GM21515 (cell line): ENCODE results near the gene MRGPRX2.

Experiments used
- ATAC-seq: cut with Tn5 transposase; IDR thresholded peaks from one replicate; pipeline ENCODE4 v1.9.1; 2021; ENCODE audit not compliant: unreplicated experiment

MRGPRX2 gene

DNA sequence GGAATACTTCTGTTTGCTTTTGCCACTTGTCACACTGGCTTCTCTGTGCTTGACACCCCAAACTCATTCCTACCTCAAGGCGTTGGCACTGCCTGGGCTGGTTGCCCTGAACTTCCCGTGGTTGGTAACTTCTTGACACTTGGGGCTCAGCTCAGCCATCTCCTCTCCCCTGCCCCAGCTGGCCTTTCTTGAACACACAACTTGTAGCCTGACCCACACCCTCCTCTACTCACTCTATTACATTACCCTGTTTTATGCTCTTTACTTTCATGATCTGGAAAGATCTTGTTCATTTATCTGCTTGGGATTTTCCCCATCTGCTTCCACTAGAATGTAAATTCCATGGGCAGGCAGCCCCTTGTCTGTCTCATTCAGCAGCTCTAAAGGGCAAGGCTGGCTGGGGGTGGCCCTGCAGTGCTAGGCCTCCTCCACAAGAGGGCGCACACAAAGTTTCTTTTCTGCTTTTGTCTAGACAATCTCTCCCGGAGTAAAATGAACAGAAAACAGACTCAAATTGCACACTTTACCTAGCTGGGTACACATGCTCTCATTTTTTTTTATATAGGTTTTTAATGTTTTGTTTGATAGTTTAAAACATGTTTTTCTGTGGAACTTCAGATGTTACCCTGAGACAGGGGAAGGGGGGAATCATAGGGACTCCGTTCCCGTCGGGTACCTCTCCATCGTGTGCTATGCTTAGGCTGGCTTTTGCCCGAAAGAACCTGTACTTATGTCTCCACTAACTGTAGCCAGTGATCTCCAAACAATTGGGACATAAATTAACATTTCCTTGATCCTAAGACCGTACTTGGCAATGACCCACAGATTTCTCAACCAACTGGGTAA, 16.4 kb upstream of the MRGPRX2 start:
- ATAC-seq = peak; percentile 71

DNA sequence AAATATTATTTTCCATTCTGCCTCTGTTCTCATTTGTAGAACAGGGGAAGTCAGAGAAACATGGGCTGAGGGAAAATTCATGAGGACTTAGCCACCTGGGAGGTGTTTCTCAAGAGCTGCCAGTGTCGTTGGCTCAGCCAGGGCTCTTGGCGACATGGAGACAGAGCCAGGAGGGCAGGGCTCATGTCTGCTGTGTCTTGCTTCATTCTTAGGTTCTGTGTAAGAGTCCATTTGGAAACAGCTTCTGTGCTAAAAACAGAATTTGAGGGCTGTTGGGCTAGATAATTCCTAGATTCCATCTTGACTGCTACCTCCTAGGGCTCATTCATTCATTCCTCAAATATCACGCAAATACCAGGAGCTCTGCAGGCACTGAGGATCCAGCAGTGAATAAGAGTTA, 15.1 kb upstream of the MRGPRX2 start:
- no peak for ATAC-seq

DNA sequence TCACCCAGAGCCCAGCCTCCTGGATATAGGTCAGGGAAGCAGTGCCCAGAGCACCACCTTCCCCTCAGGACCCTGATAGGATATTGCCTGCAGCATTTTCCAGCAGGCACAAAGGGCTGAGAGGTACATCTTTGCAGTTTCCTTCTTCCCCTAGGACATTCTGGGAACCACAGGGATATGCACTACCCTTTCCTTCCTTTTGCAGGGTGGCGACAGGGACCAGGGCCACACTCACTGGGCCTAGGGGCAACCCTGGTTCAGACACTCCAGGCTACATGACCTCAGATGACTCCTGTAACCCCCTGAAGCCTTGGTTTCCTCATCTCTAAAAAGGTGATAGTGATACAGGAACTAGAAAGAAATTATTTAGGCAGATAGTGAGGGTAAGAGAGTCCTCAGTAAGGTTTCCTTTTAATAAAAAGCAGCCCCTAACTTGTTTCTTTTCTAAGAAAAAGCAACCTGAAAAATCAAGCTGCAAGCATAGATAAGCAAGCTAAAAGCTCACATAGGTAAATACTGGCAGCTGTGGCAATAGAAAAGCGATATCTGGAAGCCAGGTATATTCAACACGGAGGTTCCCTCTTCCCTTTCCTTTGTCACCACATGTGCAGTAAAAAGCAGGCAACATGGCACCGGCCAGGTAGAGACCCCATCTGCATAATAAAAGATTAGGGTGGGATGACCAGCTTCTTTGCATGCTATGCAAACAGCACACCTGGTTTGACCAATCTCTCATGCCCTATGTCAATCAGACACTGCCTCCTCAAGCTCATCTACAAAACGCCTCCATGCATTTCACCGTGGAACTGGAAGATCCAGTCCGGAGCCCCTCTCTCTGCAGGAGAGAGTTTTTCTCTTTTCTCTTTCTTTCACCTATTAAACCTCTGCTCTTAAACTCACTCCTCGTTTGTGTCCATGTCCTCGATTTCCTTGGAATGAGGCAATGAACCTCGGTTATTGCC, 13.2 kb upstream of the MRGPRX2 start:
- no peak for ATAC-seq

DNA sequence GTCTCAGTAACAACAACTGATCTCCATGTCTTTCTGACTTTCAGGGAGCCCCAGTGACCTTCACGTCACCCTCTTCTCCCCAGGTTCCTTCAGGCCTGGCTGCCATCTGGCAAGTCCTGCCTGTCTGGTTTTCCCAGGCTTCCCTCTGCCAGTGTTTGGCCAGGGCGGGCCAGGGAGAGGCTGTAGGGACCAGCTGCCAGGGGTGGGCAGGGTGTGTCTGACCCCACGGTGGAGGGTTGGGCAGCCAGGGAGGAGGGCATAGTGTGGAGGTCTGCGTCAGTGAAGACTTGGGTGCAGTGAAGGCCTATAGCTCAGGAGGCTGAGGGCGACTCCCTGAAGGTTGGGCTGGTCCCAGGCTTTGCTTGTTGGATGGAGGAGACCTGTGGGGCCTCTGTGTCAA, 11.9 kb upstream of the MRGPRX2 start:
- ATAC-seq = no peak

DNA sequence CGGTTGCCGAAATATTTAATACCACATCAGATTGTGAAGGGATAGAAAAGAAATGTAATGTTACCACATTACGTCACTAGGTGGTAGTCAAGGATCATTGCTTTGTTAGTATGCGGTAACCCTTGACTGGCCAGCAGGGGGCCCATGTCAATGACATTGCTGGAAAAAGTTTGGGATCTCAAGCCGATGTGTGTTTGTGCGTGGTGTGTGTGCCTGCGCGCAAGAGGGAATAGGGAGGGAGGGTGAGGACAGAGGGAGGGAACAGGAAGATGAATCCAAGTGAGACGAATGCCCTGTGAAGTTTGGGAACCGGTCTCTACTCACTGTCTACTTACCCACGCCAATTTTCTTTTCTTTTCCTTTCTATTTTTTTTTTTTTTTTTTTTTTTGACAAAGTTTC, 10.7 kb upstream of the MRGPRX2 start:
- ATAC-seq = peak; percentile 90

DNA sequence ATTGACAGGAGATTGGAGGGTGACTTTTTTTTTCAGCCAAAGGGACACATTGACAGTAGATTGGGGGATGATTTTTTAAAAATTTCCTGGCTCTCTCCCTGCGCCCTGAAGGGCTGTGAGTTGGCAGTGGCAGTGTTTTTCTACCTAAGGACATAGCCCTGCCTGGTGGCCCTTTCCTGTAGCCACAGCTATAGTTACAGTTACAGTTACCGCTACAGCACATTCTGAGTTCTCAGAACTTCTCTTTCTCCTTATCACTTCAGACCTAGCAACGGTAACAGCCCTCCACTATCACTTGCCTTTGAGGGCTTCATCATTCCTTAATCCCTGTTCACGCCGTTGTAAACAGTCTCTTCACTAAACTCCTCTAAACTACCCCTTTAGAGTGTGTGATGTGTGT, 684 bp downstream of the MRGPRX2 start:
- no peak for ATAC-seq

DNA sequence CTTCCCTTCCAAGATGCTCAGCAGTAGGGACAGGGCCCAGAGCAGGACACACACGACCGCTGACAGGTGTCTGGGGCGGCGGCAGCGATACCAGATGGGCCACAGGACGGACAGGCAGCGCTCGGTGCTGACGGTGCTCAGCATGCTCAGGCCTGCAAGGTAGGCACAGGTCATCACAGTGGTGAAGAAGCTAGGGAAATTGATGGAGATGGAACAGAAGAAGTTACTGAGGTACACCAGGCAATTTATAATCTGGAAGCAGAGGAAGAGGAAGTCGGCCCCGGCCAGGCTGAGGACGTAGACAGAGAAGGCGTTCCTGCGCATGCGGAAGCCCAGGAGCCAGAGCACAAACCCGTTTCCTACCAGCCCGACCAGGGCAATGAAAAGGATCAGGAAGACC, 4.6 kb downstream of the MRGPRX2 start:
- no peak for ATAC-seq

DNA sequence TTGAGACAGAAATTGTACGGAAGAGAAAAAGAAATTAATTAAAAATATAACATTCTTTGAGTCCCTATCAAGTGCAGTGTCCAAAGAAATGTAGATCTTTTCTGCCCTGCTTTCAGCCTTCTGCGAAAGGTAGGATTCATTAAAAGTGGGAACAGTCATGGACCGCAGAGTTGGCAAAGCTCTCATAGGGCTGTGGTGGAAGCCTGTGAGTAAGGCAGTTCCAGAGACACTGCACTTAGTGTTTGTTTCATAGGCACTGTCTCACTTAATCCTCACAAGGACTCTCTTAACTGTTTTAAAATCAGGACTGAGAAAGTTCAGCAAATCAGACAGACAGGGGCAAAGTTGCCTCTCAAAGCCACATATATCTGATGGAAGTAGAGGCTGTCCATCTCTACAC, 5.5 kb downstream of the MRGPRX2 start:
- ATAC-seq = no peak

DNA sequence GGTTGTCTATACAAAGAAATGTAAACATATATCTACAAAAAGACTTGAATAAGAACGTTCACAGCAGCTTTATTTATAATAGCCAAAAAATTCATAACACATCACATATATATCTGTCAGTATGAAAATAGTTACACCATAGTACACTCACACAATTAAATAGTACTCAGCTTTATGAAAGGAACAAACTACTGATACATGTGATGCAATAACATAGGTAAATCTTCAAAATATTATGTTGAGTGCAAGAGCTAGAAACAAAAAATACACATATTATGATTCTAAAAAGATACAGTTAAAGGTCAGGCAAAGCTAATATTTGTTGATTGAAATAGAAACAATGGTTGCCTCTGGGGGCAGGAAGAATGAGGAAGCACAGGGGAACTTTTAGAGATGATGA, 6.6 kb downstream of the MRGPRX2 start:
- ATAC-seq = no peak

DNA sequence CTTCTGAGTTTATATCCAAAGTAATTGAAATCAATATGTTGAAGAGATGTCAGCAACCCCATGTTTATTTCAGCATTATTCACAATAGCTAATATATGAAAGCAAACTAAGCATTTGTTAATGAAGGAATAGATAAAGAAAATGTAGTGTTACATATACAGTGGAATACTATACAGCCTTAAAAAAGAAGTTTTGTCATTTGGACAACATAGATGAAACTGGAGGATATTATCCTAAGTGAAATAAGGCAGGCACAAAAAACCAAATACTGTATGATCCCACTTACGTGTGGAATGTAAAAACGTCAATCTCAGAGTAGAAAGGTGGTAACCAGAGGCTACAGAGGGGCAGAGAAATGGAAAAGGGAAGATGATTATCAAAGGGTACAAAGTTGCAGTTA, 10.2 kb downstream of the MRGPRX2 start:
- no peak for ATAC-seq

DNA sequence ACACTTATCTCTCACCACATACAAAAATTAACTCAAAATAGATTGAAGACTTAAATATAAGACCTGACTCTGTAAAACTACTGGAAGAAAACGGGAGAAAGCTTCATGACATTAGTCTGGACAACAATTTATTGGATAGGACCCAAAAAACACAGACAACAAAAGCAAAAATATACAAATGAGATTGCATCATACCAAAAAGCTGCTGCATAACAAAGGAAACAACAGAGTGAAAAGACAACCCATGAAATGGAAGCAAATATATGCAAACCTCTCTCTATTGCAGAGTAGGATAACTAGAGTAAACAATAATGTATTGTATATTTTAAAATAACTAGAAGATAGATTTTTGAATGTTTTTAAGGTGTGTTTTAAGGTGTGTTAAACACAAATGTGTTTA, 11.2 kb downstream of the MRGPRX2 start:
- ATAC-seq = no peak

DNA sequence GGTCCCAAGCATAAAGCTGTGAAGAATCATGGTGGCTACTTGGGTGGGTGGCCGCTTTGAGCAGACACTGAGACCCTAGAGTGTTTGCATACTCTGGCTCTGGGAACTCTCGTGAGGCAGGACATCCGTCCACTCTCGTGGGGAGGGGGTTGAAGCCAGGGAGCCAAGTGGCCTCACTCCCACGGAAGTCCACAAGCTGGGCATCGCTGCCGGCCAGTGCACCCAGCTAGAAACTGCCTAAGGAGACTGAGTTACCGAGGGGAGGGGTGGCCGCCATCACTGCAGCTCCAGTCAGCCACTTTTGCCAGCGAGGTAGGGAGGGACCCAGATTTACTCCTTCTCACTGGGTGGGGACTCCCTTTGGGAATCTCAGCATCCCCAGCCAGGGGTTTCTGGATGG, 20.5 kb downstream of the MRGPRX2 start:
- no peak for ATAC-seq

DNA sequence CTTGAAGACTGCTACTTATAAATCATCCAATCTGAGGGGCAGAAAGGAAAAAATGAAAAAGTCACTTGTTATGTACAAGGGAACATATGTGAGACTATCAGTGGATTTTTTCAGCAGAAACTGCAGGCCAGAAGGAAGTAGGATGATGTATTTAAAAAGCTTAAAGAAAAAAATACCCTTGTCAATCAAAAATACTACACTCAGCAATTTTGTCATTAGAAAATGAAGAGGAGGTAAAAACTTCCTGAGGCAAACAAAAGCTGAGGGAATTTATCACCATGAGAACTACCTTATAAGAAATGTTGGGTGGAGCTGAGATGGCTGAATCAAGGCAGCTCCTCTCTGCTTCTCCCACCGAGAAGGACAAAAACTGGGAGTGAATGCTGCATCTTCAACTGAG, 21.1 kb downstream of the MRGPRX2 start:
- no peak for ATAC-seq

DNA sequence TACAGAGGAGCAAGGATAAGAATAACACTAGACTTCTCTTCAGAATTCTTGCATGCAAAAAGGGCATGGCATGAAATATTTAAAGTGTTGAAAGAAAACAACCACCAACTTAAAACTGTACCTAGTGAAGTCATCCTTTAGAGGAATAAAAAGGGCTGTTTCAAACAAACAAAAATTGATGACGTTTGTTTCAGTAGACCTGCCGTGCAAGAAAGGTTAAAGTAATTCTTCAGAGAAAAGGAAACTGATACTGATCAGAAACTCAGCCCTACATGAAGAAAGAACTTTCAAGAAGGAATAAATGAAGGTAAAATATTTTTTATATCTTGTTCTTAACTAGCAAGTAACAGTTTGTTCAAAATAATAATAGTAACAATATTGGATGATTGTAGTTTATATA, 27.5 kb downstream of the MRGPRX2 start:
- ATAC-seq = no peak

DNA sequence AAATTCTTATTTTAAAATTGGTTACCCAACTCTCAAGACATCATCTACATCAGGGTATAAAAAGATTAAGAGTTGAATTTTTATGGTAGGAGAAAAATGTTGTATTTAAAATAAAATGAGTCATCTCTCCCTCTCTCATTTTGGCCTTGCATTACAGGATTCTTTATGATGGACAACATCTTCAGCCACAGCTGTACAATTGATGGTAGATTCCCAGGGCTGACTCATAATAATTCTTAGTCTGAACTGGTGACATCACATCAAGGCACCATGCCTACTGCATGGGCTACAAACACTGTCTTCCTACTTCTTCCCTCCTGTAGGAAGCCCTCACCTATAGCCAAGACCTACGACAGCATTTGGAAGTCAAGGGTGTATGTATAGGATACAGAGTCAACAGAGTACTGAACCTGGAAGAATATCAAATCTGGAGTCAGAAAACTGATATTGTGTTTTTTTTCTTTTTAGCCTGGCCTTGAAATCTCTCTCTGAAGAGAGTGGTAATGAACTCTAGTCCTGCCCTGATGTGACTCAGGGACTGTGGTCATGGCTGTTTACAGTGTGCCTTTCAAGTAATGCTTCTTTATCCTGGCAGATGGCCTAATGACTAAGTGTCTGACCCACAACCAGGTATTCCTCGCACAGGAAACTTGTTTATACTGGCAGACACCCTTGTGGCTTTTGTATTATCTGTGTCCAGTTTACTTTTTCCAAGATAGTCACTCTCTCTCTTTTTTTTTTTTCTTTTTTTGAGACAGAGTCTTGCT, 32.5 kb downstream of the MRGPRX2 start:
- no peak for ATAC-seq

DNA sequence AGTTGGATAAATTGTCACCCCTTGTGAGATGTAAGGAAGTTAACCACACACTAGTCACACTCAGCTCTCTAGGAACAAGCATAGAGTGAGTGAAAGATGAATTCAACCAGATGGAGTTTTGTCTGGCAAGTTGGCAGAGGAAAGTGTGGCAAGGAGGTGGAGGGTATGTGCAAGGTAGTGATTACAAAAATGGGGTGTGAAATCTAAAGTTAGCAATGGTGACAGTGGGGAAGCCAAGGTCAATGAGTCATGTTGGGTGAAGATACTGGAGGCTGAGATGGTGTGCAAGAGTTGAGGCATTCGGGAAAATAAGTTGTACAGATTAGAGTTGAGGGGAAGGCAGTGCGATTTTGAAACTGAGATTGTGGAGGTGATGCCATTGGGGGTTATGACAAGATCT, 33.7 kb downstream of the MRGPRX2 start:
- ATAC-seq = no peak

DNA sequence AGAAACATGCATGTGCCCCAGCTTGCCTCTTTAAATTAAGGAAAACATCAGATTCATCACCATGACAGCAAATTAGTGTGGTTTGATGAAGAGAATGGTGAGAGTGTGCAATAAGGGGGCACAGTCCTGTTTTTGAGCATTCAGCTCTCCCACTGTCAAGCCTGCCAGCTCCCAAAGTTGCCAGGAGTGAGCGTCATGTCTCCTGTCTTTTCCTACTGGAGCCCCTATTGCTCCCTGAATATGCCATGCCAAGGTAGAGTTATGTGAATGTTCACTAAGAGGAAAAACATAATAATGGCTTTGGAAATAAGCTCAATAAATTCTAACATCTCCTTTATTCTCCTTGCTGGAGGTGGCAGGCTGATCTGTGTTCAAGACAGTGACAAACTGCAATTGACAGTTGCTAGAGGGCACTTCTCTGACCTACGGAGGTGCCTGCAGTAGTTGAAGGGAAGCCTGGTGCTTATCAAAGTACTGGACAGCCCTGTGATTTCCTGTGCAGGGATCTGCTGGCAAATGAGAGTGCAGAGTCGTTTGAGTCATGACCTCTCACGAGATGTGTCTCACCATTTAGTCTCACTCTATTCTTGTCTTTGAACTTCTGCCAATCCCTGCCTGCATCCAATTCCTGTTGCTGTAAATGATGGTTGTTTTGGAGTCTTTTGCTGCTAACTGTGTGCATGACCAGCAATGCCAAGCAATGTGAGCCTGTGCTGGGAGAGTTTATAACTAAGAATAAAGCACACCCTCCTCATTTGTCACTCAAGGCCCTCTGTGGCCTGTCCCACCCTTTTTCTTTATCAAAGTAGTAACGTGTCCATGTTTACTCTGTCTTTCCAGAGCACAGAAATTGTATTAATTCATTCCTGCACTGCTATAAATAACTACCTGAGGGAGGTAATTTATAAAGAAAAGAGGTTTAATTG, 34.8 kb downstream of the MRGPRX2 start:
- no peak for ATAC-seq

DNA sequence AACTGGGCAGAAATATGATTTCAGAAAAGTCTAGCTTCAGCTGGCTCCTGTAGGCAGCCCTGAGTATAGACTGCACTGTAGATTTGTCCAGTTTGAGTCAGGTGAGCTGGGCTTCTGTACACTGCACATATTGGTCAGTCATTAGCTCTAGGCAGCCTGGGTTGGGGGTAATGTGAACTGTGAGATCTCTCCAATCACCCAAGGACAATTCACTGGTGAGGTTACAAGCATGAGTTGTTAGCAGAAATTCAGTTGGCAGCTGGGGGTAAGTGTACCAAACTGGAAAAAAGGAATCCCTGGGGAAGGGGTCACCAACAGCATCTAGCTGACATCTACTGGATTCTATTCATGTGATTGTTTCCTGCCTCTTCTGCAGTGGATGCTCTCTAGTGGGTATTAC, 39.7 kb downstream of the MRGPRX2 start:
- no peak for ATAC-seq

DNA sequence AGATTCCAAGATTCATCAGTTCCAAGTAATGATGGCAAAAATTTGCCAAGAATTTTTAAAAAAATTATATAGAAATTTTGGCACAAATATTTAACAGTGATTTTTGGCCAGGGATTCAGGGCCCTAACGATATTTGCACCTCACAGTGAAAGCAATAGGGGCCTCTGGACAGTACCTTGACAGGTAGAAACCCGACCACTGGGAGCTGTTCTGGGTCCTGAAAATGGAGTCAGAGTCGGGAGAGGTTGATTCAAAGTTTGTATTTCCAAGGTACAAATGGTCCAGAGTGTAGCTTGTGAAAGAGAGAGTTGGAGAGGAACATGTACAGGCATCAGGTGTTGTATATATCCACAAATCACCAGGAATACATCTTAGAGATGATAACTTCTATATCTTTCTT, 41.6 kb downstream of the MRGPRX2 start:
- ATAC-seq = no peak

DNA sequence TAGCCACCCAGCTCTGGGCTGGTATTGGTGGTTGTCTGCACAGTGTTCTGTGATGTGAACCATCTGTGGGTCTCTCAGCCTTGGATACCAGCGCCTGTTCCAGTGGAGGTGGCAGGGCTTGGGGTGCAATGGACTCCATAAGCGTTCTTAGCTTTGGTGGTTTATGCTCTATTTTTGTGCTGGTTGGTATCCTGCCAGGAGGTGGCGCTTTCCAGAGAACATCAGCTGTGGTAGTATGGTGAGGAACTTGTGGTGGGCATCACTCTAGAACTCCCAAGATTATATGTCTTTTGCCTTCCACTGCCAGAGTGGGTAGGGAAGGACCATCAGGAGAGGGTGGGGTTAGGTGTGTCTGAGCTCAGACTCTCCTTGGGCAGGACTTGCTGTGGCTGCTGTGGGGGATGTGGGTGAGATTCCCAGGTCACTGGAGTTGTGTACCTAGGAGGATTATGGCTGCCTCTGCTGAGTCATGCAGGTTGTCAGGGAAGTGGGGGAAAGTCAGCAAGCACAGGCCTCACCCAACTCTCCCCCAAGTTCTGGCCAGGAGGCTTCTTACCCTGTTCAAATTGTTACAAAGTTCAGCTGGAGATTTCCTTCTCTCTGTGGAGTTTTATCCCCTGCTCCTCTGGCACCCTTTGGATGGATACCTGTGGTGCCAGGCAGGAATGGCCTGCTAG, 47.2 kb downstream of the MRGPRX2 start:
- no peak for ATAC-seq
